ENCODE results near the gene ARID1B. TPM values are rescaled to one million over a fixed set of nuclear protein-coding genes. Genes with fewer than 3 reads are reported as not detected.

The ARID1B gene
- total and polyA plus RNA-seq, 2 of the 13 experiments (the other 11 are each of a cell fraction or from before 2014, with no cell fraction given): 20.1 to 32.6 TPM

GRCh38 chr6:156752666-156753301 is 24.4 kb upstream of the ARID1B start (continued):
- TF ChIP-seq, protein P1, sequence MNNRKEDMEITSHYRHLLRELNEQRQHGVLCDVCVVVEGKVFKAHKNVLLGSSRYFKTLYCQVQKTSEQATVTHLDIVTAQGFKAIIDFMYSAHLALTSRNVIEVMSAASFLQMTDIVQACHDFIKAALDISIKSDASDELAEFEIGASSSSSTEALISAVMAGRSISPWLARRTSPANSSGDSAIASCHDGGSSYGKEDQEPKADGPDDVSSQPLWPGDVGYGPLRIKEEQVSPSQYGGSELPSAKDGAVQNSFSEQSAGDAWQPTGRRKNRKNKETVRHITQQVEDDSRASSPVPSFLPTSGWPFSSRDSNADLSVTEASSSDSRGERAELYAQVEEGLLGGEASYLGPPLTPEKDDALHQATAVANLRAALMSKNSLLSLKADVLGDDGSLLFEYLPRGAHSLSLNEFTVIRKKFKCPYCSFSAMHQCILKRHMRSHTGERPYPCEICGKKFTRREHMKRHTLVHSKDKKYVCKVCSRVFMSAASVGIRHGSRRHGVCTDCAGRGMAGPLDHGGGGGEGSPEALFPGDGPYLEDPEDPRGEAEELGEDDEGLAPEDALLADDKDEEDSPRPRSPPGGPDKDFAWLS (CRISPR knock-in tag; IDR thresholded peaks at IDR 0.05; ENCODE audit: borderline replicate concordance): no peak
- TF ChIP-seq KDM5B (CRISPR knock-in tag; IDR thresholded peaks at IDR 0.05; ENCODE audit: borderline replicate concordance) (no peak), NFKBIZ (CRISPR knock-in tag; IDR thresholded peaks at IDR 0.05) (no peak), ZNF512B (CRISPR knock-in tag; IDR thresholded peaks at IDR 0.05; ENCODE audit: borderline replicate concordance) (0 out of 2 replicates have a peak, but pooled peaks have one; percentile 57), ZNF572 (CRISPR knock-in tag; IDR thresholded peaks at IDR 0.05) (0 out of 2 replicates have a peak, but pooled peaks have one; percentile 34)
- TF ChIP-seq, protein P2, sequence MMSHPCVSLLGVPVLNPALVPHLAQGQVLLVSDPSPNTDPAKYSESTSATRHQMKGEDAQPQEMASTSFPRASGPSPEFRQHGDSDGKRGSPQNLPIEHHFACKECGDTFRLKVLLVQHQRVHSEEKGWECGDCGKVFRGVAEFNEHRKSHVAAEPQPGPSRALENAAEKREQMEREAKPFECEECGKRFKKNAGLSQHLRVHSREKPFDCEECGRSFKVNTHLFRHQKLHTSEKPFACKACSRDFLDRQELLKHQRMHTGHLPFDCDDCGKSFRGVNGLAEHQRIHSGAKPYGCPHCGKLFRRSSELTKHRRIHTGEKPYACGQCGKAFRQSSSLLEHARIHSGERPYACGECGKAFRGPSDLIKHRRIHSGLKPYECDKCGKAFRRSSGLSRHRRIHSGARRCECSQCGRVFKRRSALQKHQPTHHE (CRISPR knock-in tag; IDR thresholded peaks at IDR 0.05; ENCODE audit: borderline replicate concordance): 0 out of 2 replicates have a peak, but pooled peaks have one; percentile 27
- TF ChIP-seq, protein P3, sequence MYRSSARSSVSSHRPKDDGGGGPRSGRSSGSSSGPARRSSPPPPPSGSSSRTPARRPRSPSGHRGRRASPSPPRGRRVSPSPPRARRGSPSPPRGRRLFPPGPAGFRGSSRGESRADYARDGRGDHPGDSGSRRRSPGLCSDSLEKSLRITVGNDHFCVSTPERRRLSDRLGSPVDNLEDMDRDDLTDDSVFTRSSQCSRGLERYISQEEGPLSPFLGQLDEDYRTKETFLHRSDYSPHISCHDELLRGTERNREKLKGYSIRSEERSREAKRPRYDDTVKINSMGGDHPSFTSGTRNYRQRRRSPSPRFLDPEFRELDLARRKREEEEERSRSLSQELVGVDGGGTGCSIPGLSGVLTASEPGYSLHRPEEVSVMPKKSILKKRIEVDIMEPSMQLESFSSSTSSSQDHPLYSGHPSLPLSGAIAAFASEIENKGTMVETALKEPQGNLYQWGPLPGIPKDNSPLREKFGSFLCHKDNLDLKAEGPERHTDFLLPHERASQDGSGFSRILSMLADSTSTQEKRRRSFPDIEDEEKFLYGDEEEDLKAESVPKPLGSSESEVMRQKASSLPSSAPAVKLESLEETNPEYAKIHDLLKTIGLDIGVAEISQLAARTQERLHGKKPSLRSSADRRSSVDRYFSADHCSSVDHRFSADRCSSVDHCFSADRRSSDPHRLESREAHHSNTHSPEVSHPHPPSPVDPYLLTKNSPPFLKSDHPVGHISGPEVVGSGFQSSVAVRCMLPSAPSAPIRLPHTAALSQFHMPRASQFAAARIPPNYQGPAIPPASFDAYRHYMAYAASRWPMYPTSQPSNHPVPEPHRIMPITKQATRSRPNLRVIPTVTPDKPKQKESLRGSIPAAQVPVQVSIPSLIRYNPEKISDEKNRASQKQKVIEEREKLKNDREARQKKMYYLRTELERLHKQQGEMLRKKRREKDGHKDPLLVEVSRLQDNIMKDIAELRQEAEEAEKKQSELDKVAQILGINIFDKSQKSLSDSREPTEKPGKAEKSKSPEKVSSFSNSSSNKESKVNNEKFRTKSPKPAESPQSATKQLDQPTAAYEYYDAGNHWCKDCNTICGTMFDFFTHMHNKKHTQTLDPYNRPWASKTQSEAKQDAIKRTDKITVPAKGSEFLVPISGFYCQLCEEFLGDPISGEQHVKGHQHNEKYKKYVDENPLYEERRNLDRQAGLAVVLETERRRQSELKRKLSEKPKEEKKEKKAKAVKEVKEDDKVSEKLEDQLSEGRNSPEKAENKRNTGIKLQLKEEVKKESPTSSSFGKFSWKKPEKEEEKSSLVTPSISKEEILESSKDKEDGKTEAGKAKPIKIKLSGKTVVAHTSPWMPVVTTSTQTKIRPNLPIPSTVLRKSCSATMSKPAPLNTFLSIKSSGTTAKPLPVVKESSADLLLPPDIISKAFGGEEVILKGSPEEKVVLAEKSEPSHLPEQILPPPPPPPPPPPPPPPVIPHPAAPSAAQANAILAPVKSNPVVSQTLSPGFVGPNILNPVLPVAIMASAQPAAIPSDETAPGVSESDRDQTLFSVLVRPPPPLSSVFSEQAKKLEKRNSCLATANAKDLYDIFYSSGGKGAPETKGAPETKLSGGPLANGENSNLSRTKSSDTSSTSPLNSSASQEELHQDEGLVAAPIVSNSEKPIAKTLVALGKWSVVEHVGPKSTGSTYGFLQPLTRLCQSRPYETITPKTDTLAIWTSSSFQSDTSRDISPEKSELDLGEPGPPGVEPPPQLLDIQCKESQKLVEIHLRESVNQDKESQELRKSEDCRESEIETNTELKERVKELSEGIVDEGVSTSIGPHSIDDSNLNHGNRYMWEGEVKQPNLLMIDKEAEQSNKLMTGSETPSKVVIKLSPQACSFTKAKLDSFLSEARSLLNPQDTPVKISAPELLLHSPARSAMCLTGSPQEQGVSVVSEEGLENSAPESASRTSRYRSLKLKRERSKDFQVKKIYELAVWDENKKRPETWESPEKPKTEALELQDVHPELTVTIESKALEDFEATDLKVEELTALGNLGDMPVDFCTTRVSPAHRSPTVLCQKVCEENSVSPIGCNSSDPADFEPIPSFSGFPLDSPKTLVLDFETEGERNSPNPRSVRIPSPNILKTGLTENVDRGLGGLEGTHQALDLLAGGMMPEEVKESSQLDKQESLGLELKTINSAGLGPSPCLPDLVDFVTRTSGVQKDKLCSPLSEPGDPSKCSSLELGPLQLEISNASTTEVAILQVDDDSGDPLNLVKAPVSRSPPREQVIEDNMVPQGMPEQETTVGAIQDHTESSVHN (CRISPR knock-in tag; IDR thresholded peaks at IDR 0.05): no peak
- TF ChIP-seq, protein P4, sequence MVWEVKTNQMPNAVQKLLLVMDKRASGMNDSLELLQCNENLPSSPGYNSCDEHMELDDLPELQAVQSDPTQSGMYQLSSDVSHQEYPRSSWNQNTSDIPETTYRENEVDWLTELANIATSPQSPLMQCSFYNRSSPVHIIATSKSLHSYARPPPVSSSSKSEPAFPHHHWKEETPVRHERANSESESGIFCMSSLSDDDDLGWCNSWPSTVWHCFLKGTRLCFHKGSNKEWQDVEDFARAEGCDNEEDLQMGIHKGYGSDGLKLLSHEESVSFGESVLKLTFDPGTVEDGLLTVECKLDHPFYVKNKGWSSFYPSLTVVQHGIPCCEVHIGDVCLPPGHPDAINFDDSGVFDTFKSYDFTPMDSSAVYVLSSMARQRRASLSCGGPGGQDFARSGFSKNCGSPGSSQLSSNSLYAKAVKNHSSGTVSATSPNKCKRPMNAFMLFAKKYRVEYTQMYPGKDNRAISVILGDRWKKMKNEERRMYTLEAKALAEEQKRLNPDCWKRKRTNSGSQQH (CRISPR knock-in tag; IDR thresholded peaks at IDR 0.05; ENCODE audit: low read depth): no peak
- TF ChIP-seq, protein P5, sequence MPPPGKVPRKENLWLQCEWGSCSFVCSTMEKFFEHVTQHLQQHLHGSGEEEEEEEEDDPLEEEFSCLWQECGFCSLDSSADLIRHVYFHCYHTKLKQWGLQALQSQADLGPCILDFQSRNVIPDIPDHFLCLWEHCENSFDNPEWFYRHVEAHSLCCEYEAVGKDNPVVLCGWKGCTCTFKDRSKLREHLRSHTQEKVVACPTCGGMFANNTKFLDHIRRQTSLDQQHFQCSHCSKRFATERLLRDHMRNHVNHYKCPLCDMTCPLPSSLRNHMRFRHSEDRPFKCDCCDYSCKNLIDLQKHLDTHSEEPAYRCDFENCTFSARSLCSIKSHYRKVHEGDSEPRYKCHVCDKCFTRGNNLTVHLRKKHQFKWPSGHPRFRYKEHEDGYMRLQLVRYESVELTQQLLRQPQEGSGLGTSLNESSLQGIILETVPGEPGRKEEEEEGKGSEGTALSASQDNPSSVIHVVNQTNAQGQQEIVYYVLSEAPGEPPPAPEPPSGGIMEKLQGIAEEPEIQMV (CRISPR knock-in tag; IDR thresholded peaks at IDR 0.05; ENCODE audit: low read depth): no peak
